GM12878 (cell line): ENCODE data around the gene SP6. TPM values are rescaled to one million over a fixed set of nuclear protein-coding genes. Genes with fewer than 3 reads are reported as not detected.

ENCODE experiments used
- ATAC-seq: fragments of 200-7000 bp; cut with Tn5 transposase; 3 replicates; pipeline ENCODE4 v1.9.1; 2020; ENCODE audit warnings: mild to moderate bottlenecking, moderate library complexity
- BruUV-seq: library from RNA; stranded (reverse); fragments of 400-500 nt; replicated peaks from 2 replicates; lab custom pipeline; 2021; lab: Mats Ljungman, UMichigan
- CTCF ChIA-PET: fragments of 300-600 bp; sonication (Branson Sonifier 250); formaldehyde crosslinking; extraction: SDS; loops from one replicate; lab custom pipeline; 2021; ENCODE audit warnings: inconsistent platforms; lab: Yijun Ruan, JAX
- POLR2A ChIA-PET: fragments of 350-600 bp; formaldehyde crosslinking; extraction: SDS; loops from one replicate; lab custom pipeline; 2021; ENCODE audit warnings: inconsistent platforms; lab: Charles Lee
- RAD21 ChIA-PET: fragments of 300-600 bp; sonication (Branson Sonifier 250); formaldehyde crosslinking; loops from one replicate; lab custom pipeline; 2023; ENCODE audit warnings: antibody characterized with exemption; ENCODE audit not compliant: unreplicated experiment; lab: Charles Lee
- SMC1A ChIA-PET: fragments of 300-600 bp; sonication (Branson Sonifier 250); formaldehyde crosslinking; loops from one replicate; lab custom pipeline; 2023; ENCODE audit not compliant: unreplicated experiment, uncharacterized antibody; lab: Charles Lee
- DNase-seq: peaks from one replicate; pipeline ENCODE4 v3.0.0-alpha.2; 2011; ENCODE audit warnings: low read depth, low spot score
- FAIRE-seq: peaks from 3 replicates; lab custom pipeline; 2011; peaks lifted over from hg19 to GRCh38; lab: Jason Lieb, UNC
- H2AFZ ChIP-seq: 2 replicates; pipeline ENCODE4 v1.6.0; 2011; ENCODE audit warnings: low read depth, low read length, control low read depth; ENCODE audit not compliant: control insufficient read depth
- H3K27ac ChIP-seq: 2 replicates; pipeline ENCODE4 v1.5.1; 2011; ENCODE audit warnings: control low read depth; ENCODE audit not compliant: control insufficient read depth, insufficient read depth
- H3K27me3 ChIP-seq, 2 experiments: replicated peaks in 1 of 2; 2 replicates each; pipeline versions ENCODE4 v1.6.0 to v1.6.1; 2011; ENCODE audit warnings: low read length in 1 of 2; ENCODE audit not compliant: control insufficient read depth in 2 of 2, insufficient read depth in 2 of 2
- H3K36me3 ChIP-seq, 2 experiments: 2 replicates each; pipeline ENCODE4 v1.5.1; 2011; ENCODE audit warnings: low read length in 1 of 2; ENCODE audit not compliant: control insufficient read depth in 2 of 2, insufficient read depth in 2 of 2
- H3K4me1 ChIP-seq: 2 replicates; pipeline ENCODE4 v1.6.1; 2011; ENCODE audit warnings: mild to moderate bottlenecking, low read length, moderate library complexity, mixed read lengths; ENCODE audit not compliant: control insufficient read depth, insufficient read depth
- H3K4me2 ChIP-seq: 2 replicates; pipeline ENCODE4 v1.6.0; 2011; ENCODE audit warnings: control low read depth; ENCODE audit not compliant: control insufficient read depth, insufficient read depth
- H3K4me3 ChIP-seq: fragments of 200-600 bp; sonication (generic); 2 replicates; pipeline ENCODE4 v1.5.1; 2016
- H3K79me2 ChIP-seq: 2 replicates; pipeline ENCODE4 v1.6.0; 2011; ENCODE audit warnings: low read length; ENCODE audit not compliant: control insufficient read depth, insufficient read depth
- H3K9ac ChIP-seq: 2 replicates; pipeline ENCODE4 v1.8.0; 2011; ENCODE audit warnings: low read length, control low read depth, mixed read lengths; ENCODE audit not compliant: control insufficient read depth, insufficient read depth
- H3K9me3 ChIP-seq: replicated peaks from 3 replicates; pipeline ENCODE4 v1.5.1; 2011; ENCODE audit warnings: mild to moderate bottlenecking, low read length; ENCODE audit not compliant: control insufficient read depth, insufficient read depth
- H4K20me1 ChIP-seq: 2 replicates; pipeline ENCODE4 v1.6.0; 2011; ENCODE audit not compliant: control insufficient read depth, insufficient read depth
- BMI1 ChIP-seq: fragments of 450-650 bp; IDR thresholded peaks from 2 replicates; pipeline ENCODE4 v1.6.1; 2016; ENCODE audit warnings: mild to moderate bottlenecking, moderate library complexity, borderline replicate concordance
- CREB1 ChIP-seq: IDR thresholded peaks from 2 replicates; pipeline ENCODE4 v1.6.1; 2012; ENCODE audit warnings: low read depth, mild to moderate bottlenecking, inconsistent platforms
- EED ChIP-seq: sonication (generic); IDR thresholded peaks from 2 replicates; pipeline ENCODE4 v1.6.1; 2016; ENCODE audit warnings: antibody characterized with exemption, low read depth
- EP300 ChIP-seq, 2 experiments: fragments of 150-350 bp in 1 of 2; IDR thresholded peaks; 2 replicates each; pipeline ENCODE4 v1.6.1; 2011 to 2012; ENCODE audit warnings: low read depth in 2 of 2, low read length in 2 of 2, borderline replicate concordance in 1 of 2, improper control_type of control experiment in 1 of 2, inconsistent platforms in 1 of 2; ENCODE audit not compliant: control insufficient read depth in 1 of 2
- MYB ChIP-seq: fragments of 150-350 bp; IDR thresholded peaks from 2 replicates; pipeline ENCODE4 v1.6.1; 2014; ENCODE audit warnings: mild to moderate bottlenecking, low read depth, low read length, borderline replicate concordance
- NFXL1 ChIP-seq: fragments of 450-650 bp; IDR thresholded peaks from 2 replicates; pipeline ENCODE4 v1.6.1; 2017; ENCODE audit warnings: antibody characterized with exemption, mild to moderate bottlenecking, borderline replicate concordance
- POLR2AphosphoS5 ChIP-seq: IDR thresholded peaks from 2 replicates; pipeline ENCODE4 v1.6.1; 2011; ENCODE audit warnings: mild to moderate bottlenecking, low read length, inconsistent platforms
- RB1 ChIP-seq: fragments of 450-650 bp; formaldehyde crosslinking; IDR thresholded peaks from 2 replicates; pipeline ENCODE4 v1.6.1; 2017; ENCODE audit warnings: mild to moderate bottlenecking, borderline replicate concordance
- SUZ12 ChIP-seq: fragments of 200-600 bp; sonication (generic); IDR thresholded peaks from one replicate; pipeline ENCODE4 v1.6.1; 2018; ENCODE audit warnings: antibody characterized with exemption, mild to moderate bottlenecking; ENCODE audit not compliant: unreplicated experiment
- TARDBP ChIP-seq: IDR thresholded peaks from 2 replicates; pipeline ENCODE4 v1.6.1; 2016; ENCODE audit warnings: borderline replicate concordance
- TCF7 ChIP-seq: IDR thresholded peaks from 2 replicates; pipeline ENCODE4 v1.6.1; 2014; ENCODE audit warnings: antibody characterized with exemption, borderline replicate concordance
- WGBS: methylation state at CpG from one replicate; pipeline ENCODE4 v1.1.6; 2016; ENCODE audit warnings: low lambda C conversion rate; ENCODE audit not compliant: insufficient replicate concordance, insufficient coverage; ENCODE audit errors: missing lambda C conversion rate; 5-methylcytosine and 5-hydroxymethylcytosine counted together
- in situ Hi-C: fragments of 300-500 bp; cut with MboI; formaldehyde crosslinking; loops from 9 replicates; pipeline ENCODE4 v1.14.3; 2018; ENCODE audit warnings: mixed read lengths
- intact Hi-C: fragments of 100-400 bp; cut with micrococcal nuclease; formaldehyde crosslinking; loops from one replicate; pipeline ENCODE4 v1.14.2; 2022; ENCODE audit not compliant: unreplicated experiment
- polyA plus RNA-seq, 11 experiments: library from polyadenylated mRNA; depleted of rRNA in 4 of 11; unstranded in 6 of 11; stranded (reverse) in 5 of 11; fragments of >200 nt; fragmentation: Nextera tagmentation in 4 of 11; fragmentation: Illumina TruSeq in 1 of 11; extraction: Ambion mirVana in 4 of 11; extraction: Trizol in 1 of 11; gene quantifications; 1 replicate in 1 of 11; 2 replicates in 10 of 11; pipeline versions ENCODE4 v1.2.1 to v1.2.3, GENCODE V29; 2011 to 2016; ENCODE audit warnings: inconsistent platforms in 2 of 11, missing spikeins in 2 of 11, low read depth in 1 of 11
- total RNA-seq, 4 experiments: library from RNA; depleted of rRNA in 3 of 4; stranded (reverse); fragments of >200 nt in 3 of 4; fragmentation: Illumina TruSeq in 1 of 4; extraction: Trizol in 1 of 4; gene quantifications; 2 replicates each; pipeline versions ENCODE4 v1.2.1 to v1.2.3, GENCODE V29; 2013 to 2021
- TF ChIP-seq, protein P1 (sequence below): fragments of 450-650 bp; IDR thresholded peaks from 2 replicates; pipeline ENCODE4 v1.6.1; 2017; ENCODE audit warnings: mild to moderate bottlenecking
- TF ChIP-seq, protein P2 (sequence below): IDR thresholded peaks from 2 replicates; pipeline ENCODE4 v1.6.1; 2011; ENCODE audit warnings: low read depth, low read length, improper control_type of control experiment, borderline replicate concordance
- TF ChIP-seq, protein P3 (sequence below): fragments of 450-650 bp; IDR thresholded peaks from 2 replicates; pipeline ENCODE4 v1.6.1; 2017; ENCODE audit warnings: mild to moderate bottlenecking, moderate library complexity
- TF ChIP-seq, protein P4 (sequence below): fragments of 150-350 bp; IDR thresholded peaks from 2 replicates; pipeline ENCODE4 v1.6.1; 2014; ENCODE audit warnings: mild to moderate bottlenecking, low read depth, low read length

Gene SP6
- total and polyA plus RNA-seq, 10 of the 15 experiments (the other 5 are each of a cell fraction or from before 2014, with no cell fraction given), result 0.05 to 0.15 (median 0.06) TPM; not detected in 7

DNA sequence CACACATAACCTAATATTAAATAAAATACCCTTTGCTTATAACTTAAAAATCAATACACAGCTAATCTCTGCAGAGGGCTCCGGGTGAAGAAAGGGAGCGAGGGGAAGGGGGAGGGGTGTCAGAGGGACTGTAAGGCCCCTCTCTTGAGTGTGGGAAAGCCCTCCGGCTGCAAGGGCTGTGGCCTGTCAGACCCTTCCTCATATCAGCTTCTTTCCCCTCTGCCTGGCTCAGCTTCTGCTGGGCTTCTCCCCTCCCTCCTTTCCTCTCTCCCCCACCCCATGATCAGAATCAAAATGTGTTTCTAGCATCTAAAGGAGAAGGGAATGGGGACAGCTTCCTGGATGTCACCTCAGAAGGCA is 5.3 kb downstream of the SP6 start:
- no peaks in the 10 kb centered on the region for H3K79me2 ChIP-seq
- H3K4me1 ChIP-seq, result peaks cover 17% of the 10 kb centered on the region
- in situ Hi-C loops (loop anchor here (10.0 kb wide), 1 partner anchor 779 kb away; the partner anchor contains the start of gene HOXB9), intact Hi-C loops (no loop called here)
- H2AFZ ChIP-seq, result no peak overlapping the region
- SMC1A ChIA-PET, result interaction anchor here (1.3 to 13.1 kb wide), 4 partner anchors 43 to 173 kb away, joined by 4 to 231 read pairs (median 26); partner anchors contain the start of gene SP2
- H3K9ac ChIP-seq, result no peak overlapping the region
- CTCF ChIA-PET, result interaction anchor here (8.5 to 12.4 kb wide), 2 partner anchors 43 to 172 kb away, joined by 82 to 502 read pairs; partner anchors contain the start of gene SP2
- H3K4me2 ChIP-seq, result no peak overlapping the region
- WGBS, result 53% methylated on average over 3 of the region's 3 CpGs
- ATAC-seq (no peak), FAIRE-seq (no peak), DNase-seq (no peak)
- H3K4me3 ChIP-seq, result no peak overlapping the region
- no peaks in the 10 kb centered on the region for H4K20me1 ChIP-seq
- H3K27me3 ChIP-seq, result peaks cover 14 to 19% of the 10 kb centered on the region in 2 experiments
- no peak overlapping the region for H3K27ac ChIP-seq
- no peaks in the 10 kb centered on the region for H3K9me3 ChIP-seq
- no TSS peak for BruUV-seq
- RAD21 ChIA-PET, result interaction anchor here (2.8 to 7.7 kb wide), 2 partner anchors 43 to 173 kb away, joined by 8 to 206 read pairs; no protein-coding TSS in a partner anchor
- no peaks in the 10 kb centered on the region for H3K36me3 ChIP-seq
- POLR2A ChIA-PET, result no interaction called here
- TF ChIP-seq TCF7, result no peak
- TF ChIP-seq, protein P1, sequence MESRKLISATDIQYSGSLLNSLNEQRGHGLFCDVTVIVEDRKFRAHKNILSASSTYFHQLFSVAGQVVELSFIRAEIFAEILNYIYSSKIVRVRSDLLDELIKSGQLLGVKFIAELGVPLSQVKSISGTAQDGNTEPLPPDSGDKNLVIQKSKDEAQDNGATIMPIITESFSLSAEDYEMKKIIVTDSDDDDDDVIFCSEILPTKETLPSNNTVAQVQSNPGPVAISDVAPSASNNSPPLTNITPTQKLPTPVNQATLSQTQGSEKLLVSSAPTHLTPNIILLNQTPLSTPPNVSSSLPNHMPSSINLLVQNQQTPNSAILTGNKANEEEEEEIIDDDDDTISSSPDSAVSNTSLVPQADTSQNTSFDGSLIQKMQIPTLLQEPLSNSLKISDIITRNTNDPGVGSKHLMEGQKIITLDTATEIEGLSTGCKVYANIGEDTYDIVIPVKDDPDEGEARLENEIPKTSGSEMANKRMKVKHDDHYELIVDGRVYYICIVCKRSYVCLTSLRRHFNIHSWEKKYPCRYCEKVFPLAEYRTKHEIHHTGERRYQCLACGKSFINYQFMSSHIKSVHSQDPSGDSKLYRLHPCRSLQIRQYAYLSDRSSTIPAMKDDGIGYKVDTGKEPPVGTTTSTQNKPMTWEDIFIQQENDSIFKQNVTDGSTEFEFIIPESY, result no peak
- TF ChIP-seq POLR2AphosphoS5, result no peak
- TF ChIP-seq SUZ12, result no peak
- no peak for TF ChIP-seq EP300 (IDR thresholded peaks at IDR 0.05; ENCODE audit: borderline replicate concordance in 1 of 2, control insufficient read depth in 1 of 2, low read depth in 2 of 2, low read length in 2 of 2)
- no peak for TF ChIP-seq BMI1
- TF ChIP-seq NFXL1, result no peak
- no peak for TF ChIP-seq TARDBP
- TF ChIP-seq, protein P2, sequence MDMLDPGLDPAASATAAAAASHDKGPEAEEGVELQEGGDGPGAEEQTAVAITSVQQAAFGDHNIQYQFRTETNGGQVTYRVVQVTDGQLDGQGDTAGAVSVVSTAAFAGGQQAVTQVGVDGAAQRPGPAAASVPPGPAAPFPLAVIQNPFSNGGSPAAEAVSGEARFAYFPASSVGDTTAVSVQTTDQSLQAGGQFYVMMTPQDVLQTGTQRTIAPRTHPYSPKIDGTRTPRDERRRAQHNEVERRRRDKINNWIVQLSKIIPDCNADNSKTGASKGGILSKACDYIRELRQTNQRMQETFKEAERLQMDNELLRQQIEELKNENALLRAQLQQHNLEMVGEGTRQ, result no peak
- TF ChIP-seq RB1, result no peak
- no peak for TF ChIP-seq MYB
- TF ChIP-seq, protein P3, sequence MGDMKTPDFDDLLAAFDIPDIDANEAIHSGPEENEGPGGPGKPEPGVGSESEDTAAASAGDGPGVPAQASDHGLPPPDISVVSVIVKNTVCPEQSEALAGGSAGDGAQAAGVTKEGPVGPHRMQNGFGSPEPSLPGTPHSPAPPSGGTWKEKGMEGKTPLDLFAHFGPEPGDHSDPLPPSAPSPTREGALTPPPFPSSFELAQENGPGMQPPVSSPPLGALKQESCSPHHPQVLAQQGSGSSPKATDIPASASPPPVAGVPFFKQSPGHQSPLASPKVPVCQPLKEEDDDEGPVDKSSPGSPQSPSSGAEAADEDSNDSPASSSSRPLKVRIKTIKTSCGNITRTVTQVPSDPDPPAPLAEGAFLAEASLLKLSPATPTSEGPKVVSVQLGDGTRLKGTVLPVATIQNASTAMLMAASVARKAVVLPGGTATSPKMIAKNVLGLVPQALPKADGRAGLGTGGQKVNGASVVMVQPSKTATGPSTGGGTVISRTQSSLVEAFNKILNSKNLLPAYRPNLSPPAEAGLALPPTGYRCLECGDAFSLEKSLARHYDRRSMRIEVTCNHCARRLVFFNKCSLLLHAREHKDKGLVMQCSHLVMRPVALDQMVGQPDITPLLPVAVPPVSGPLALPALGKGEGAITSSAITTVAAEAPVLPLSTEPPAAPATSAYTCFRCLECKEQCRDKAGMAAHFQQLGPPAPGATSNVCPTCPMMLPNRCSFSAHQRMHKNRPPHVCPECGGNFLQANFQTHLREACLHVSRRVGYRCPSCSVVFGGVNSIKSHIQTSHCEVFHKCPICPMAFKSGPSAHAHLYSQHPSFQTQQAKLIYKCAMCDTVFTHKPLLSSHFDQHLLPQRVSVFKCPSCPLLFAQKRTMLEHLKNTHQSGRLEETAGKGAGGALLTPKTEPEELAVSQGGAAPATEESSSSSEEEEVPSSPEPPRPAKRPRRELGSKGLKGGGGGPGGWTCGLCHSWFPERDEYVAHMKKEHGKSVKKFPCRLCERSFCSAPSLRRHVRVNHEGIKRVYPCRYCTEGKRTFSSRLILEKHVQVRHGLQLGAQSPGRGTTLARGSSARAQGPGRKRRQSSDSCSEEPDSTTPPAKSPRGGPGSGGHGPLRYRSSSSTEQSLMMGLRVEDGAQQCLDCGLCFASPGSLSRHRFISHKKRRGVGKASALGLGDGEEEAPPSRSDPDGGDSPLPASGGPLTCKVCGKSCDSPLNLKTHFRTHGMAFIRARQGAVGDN, result no peak
- TF ChIP-seq CREB1, result no peak
- TF ChIP-seq EED, result no peak
- TF ChIP-seq, protein P4, sequence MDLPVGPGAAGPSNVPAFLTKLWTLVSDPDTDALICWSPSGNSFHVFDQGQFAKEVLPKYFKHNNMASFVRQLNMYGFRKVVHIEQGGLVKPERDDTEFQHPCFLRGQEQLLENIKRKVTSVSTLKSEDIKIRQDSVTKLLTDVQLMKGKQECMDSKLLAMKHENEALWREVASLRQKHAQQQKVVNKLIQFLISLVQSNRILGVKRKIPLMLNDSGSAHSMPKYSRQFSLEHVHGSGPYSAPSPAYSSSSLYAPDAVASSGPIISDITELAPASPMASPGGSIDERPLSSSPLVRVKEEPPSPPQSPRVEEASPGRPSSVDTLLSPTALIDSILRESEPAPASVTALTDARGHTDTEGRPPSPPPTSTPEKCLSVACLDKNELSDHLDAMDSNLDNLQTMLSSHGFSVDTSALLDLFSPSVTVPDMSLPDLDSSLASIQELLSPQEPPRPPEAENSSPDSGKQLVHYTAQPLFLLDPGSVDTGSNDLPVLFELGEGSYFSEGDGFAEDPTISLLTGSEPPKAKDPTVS, result no peak
- TF ChIP-seq, all 136 proteins: peak for 0
